ENCODE results near the gene SEZ6L. TPM values are rescaled to one million over a fixed set of nuclear protein-coding genes. Genes with fewer than 3 reads are reported as not detected.

SEZ6L gene
- total RNA-seq, 1 experiment from 2014 or later, result not detected

GRCh38 chr22:26418620-26419019 is 249.4 kb downstream of the SEZ6L start:
- DNase-seq (ENCODE audit: low read depth), result no peak

GRCh38 chr22:26426924-26427323 is 257.7 kb downstream of the SEZ6L start:
- no peak for DNase-seq (ENCODE audit: low read depth)

GRCh38 chr22:26428515-26429457 is 259.5 kb downstream of the SEZ6L start, which contains the start of gene ASPHD2:
Gene ASPHD2, plus strand, starts transcription at chr22:26429260. Its CDS starts 4,356 bp downstream, at chr22:26433616.
- peak; percentile 69 for DNase-seq (ENCODE audit: low read depth)

- DNase-seq (ENCODE audit: low read depth), result no peak
Measured at GRCh38 chr22:26429458-26430286, 260.4 kb downstream of the SEZ6L start.

- no peak for DNase-seq (ENCODE audit: low read depth)
Measured at GRCh38 chr22:26430600-26430999, 261.3 kb downstream of the SEZ6L start.

- no peak for DNase-seq (ENCODE audit: low read depth)
Measured at GRCh38 chr22:26431261-26431995, 262.2 kb downstream of the SEZ6L start.

GRCh38 chr22:26432619-26433311 is 263.5 kb downstream of the SEZ6L start:
- no peak for DNase-seq (ENCODE audit: low read depth)
